Lower leg skin (tissue), 4 donors: ENCODE results near the gene TBC1D22A. TPM values are rescaled to one million over a fixed set of nuclear protein-coding genes. Genes with fewer than 3 reads are reported as not detected.
A peak's percentile ranks its signal among the peaks of the same experiment; 100 is the strongest.

ENCODE experiments used
- DNase-seq, 2 donors: peaks; one replicate each; pipeline ENCODE4 v3.0.0-alpha.2; 2019; ENCODE audit warnings: low spot score in 2 of 2
- H3K4me3 ChIP-seq: fragments of 200-600 bp; sonication (generic); 2 replicates; pipeline ENCODE4 v1.5.1; 2017; ENCODE audit warnings: mild to moderate bottlenecking, low read depth; ENCODE audit not compliant: poor library complexity, severe bottlenecking
- CTCF ChIP-seq, 3 donors: fragments of 450-650 bp; IDR thresholded peaks; one replicate each; pipeline ENCODE4 v1.5.1; 2016; ENCODE audit warnings: antibody characterized with exemption in 3 of 3, mild to moderate bottlenecking in 3 of 3, moderate library complexity in 2 of 3
- POLR2A ChIP-seq, 2 donors: fragments of 450-650 bp; IDR thresholded peaks; one replicate each; pipeline ENCODE4 v1.6.1; 2016 to 2017; ENCODE audit warnings: antibody characterized with exemption in 2 of 2, mild to moderate bottlenecking in 1 of 2, moderate library complexity in 1 of 2
- WGBS, 2 donors: methylation state at CpG; one replicate each; pipeline ENCODE4 v1.1.5; 2018; 5-methylcytosine and 5-hydroxymethylcytosine counted together
- intact Hi-C: fragments of 100-400 bp; cut with DNase I; formaldehyde crosslinking; loops from one replicate; pipeline ENCODE4 v1.15.0; 2023; ENCODE audit warnings: low total_unique reads
- total RNA-seq, 4 donors: library from RNA; depleted of rRNA; stranded (reverse); fragments of >200 nt; gene quantifications; one replicate each; pipeline ENCODE4 v1.1.0, GENCODE V29; 2016

TBC1D22A gene
- total RNA-seq, 4 donors from 2014 or later, result 21.8 to 32.3 (median 31.6) TPM

- H3K4me3 ChIP-seq, result no peak overlapping the region
- DNase-seq, result peak in 1 of 2 donors; percentile 80
- intact Hi-C loops, result no loop called here
- no peak for TF ChIP-seq CTCF (IDR thresholded peaks at IDR 0.05)
- no peak for TF ChIP-seq POLR2A (IDR thresholded peaks at IDR 0.05)
- 94 to 96% methylated on average over 31 to 32 of the region's 32 CpGs for WGBS, 2 donors
Measured at GRCh38 chr22:47018010-47018910, 255.8 kb downstream of the TBC1D22A start.

- intact Hi-C loops, result no loop called here
- TF ChIP-seq CTCF (IDR thresholded peaks at IDR 0.05) (no peak), POLR2A (IDR thresholded peaks at IDR 0.05) (no peak)
- WGBS, 2 donors, result 88 to 94% methylated on average over 22 of the region's 22 CpGs
- peak in 1 of 2 donors; percentile 84 for DNase-seq
- no peak overlapping the region for H3K4me3 ChIP-seq
Measured at GRCh38 chr22:47019012-47019790, 256.8 kb downstream of the TBC1D22A start.

GRCh38 chr22:47020166-47020565, 257.7 kb downstream of the TBC1D22A start:
- WGBS, 2 donors, result 95% methylated on average over 7 of the region's 7 CpGs
- intact Hi-C loops, result no loop called here
- H3K4me3 ChIP-seq, result no peak overlapping the region
- no peak for TF ChIP-seq POLR2A (IDR thresholded peaks at IDR 0.05)
- TF ChIP-seq CTCF (IDR thresholded peaks at IDR 0.05), result no peak
- peak in 1 of 2 donors; percentile 58 for DNase-seq

- H3K4me3 ChIP-seq, result no peak overlapping the region
- TF ChIP-seq POLR2A (IDR thresholded peaks at IDR 0.05), result no peak
- TF ChIP-seq CTCF (IDR thresholded peaks at IDR 0.05), result no peak
- intact Hi-C loops, result no loop called here
- peak in 1 of 2 donors; percentile 54 for DNase-seq
- 74 to 87% methylated on average over 7 of the region's 7 CpGs for WGBS, 2 donors
Measured at GRCh38 chr22:47021371-47022074, 259.1 kb downstream of the TBC1D22A start.

- peak in 1 of 2 donors; percentile 52 for DNase-seq
- 76 to 87% methylated on average over 3 of the region's 3 CpGs for WGBS, 2 donors
- H3K4me3 ChIP-seq, result no peak overlapping the region
- intact Hi-C loops, result no loop called here
- TF ChIP-seq CTCF (IDR thresholded peaks at IDR 0.05) (no peak), POLR2A (IDR thresholded peaks at IDR 0.05) (no peak)
Measured at GRCh38 chr22:47022075-47022473, 259.6 kb downstream of the TBC1D22A start.
